H9 (cell line): ENCODE data around the gene CAVIN2. TPM values are rescaled to one million over a fixed set of nuclear protein-coding genes. Genes with fewer than 3 reads are reported as not detected.

Experiments
- DNase-seq: peaks from one replicate; pipeline ENCODE4 v3.0.0-alpha.2; 2017
- H2AFZ ChIP-seq: one replicate; pipeline ENCODE4 v1.6.1; 2013; ENCODE audit warnings: mild to moderate bottlenecking, low read length, control low read depth, moderate library complexity
- H2AK5ac ChIP-seq: 2 replicates; pipeline ENCODE4 v1.6.1; 2013; ENCODE audit warnings: low read length, control low read depth, mixed read lengths; ENCODE audit not compliant: insufficient read length
- H2BK120ac ChIP-seq: one replicate; pipeline ENCODE4 v1.6.1; 2013; ENCODE audit warnings: low read depth, mild to moderate bottlenecking, low read length, control low read depth, inconsistent platforms; ENCODE audit not compliant: poor library complexity, severe bottlenecking
- H2BK12ac ChIP-seq: 2 replicates; pipeline ENCODE4 v1.6.1; 2013; ENCODE audit warnings: low read length, control low read depth, mixed read lengths, low read depth; ENCODE audit not compliant: insufficient read length
- H2BK15ac ChIP-seq: 2 replicates; pipeline ENCODE4 v1.6.1; 2013; ENCODE audit warnings: low read depth, low read length, control low read depth
- H2BK20ac ChIP-seq: one replicate; pipeline ENCODE4 v1.6.1; 2013; ENCODE audit warnings: low read depth, mild to moderate bottlenecking, low read length, control low read depth, inconsistent platforms; ENCODE audit not compliant: poor library complexity, severe bottlenecking
- H2BK5ac ChIP-seq: 2 replicates; pipeline ENCODE4 v1.6.1; 2013; ENCODE audit warnings: low read length, control low read depth, mixed read lengths; ENCODE audit not compliant: insufficient read length
- H3K14ac ChIP-seq: 2 replicates; pipeline ENCODE4 v1.6.1; 2013; ENCODE audit warnings: low read length, control low read depth; ENCODE audit not compliant: insufficient read depth
- H3K18ac ChIP-seq: 2 replicates; pipeline ENCODE4 v1.6.1; 2013; ENCODE audit warnings: low read depth, mild to moderate bottlenecking, mixed read lengths, low read length, control low read depth; ENCODE audit not compliant: insufficient read length
- H3K23ac ChIP-seq: 2 replicates; pipeline ENCODE4 v1.6.1; 2013; ENCODE audit warnings: low read length, control low read depth, mixed read lengths, low read depth; ENCODE audit not compliant: insufficient read length
- H3K23me2 ChIP-seq: 2 replicates; pipeline ENCODE4 v1.6.1; 2013; ENCODE audit warnings: low read depth, mild to moderate bottlenecking, mixed read lengths, low read length, control low read depth; ENCODE audit not compliant: insufficient read length, poor library complexity, severe bottlenecking
- H3K27ac ChIP-seq: 2 replicates; pipeline ENCODE4 v1.5.1; 2013; ENCODE audit warnings: low read length, control low read depth, mixed read lengths, low read depth; ENCODE audit not compliant: insufficient read length
- H3K27me3 ChIP-seq: 2 replicates; pipeline ENCODE4 v1.6.1; 2013; ENCODE audit warnings: low read length, control low read depth, inconsistent platforms; ENCODE audit not compliant: insufficient read depth
- H3K4ac ChIP-seq: 2 replicates; pipeline ENCODE4 v1.6.1; 2013; ENCODE audit warnings: low read depth, mild to moderate bottlenecking, control low read depth, inconsistent platforms, low read length, moderate library complexity
- H3K4me1 ChIP-seq: 2 replicates; pipeline ENCODE4 v1.6.1; 2013; ENCODE audit warnings: low read length, control low read depth, inconsistent platforms; ENCODE audit not compliant: insufficient read depth
- H3K4me2 ChIP-seq: 2 replicates; pipeline ENCODE4 v1.6.1; 2013; ENCODE audit warnings: low read length, control low read depth, mixed read lengths; ENCODE audit not compliant: insufficient read length, insufficient read depth
- H3K56ac ChIP-seq: 2 replicates; pipeline ENCODE4 v1.6.1; 2013; ENCODE audit warnings: low read depth, mild to moderate bottlenecking, mixed read lengths, low read length, control low read depth; ENCODE audit not compliant: insufficient read length
- H3K79me1 ChIP-seq: 2 replicates; pipeline ENCODE4 v1.6.1; 2013; ENCODE audit warnings: low read depth, mild to moderate bottlenecking, moderate library complexity, low read length, control low read depth, inconsistent platforms; ENCODE audit not compliant: insufficient read depth, poor library complexity, severe bottlenecking
- H3K79me2 ChIP-seq: 2 replicates; pipeline ENCODE4 v1.6.1; 2013; ENCODE audit warnings: low read length, control low read depth, inconsistent platforms; ENCODE audit not compliant: insufficient read depth
- H3K9ac ChIP-seq: 2 replicates; pipeline ENCODE4 v1.6.1; 2013; ENCODE audit warnings: low read length, control low read depth, mixed read lengths; ENCODE audit not compliant: insufficient read length; ENCODE audit errors: extremely low read depth
- H3K9me3 ChIP-seq: one replicate; pipeline ENCODE4 v1.6.1; 2013; ENCODE audit warnings: low read depth, low read length, inconsistent platforms; ENCODE audit not compliant: control insufficient read depth
- H3T11ph ChIP-seq: one replicate; pipeline ENCODE4 v1.6.1; 2013; ENCODE audit warnings: mild to moderate bottlenecking, low read length, control low read depth, inconsistent platforms
- H4K20me1 ChIP-seq: one replicate; pipeline ENCODE4 v1.6.1; 2013; ENCODE audit not compliant: control insufficient read depth, insufficient read length, insufficient read depth
- H4K5ac ChIP-seq: 2 replicates; pipeline ENCODE4 v1.6.1; 2013; ENCODE audit warnings: low read depth, mild to moderate bottlenecking, mixed read lengths, low read length, control low read depth; ENCODE audit not compliant: insufficient read length
- H4K8ac ChIP-seq: replicated peaks from 2 replicates; pipeline ENCODE4 v1.6.1; 2013; ENCODE audit warnings: low read length, control low read depth, mixed read lengths, low read depth; ENCODE audit not compliant: insufficient read length
- H4K91ac ChIP-seq: 2 replicates; pipeline ENCODE4 v1.6.1; 2013; ENCODE audit warnings: low read depth, mild to moderate bottlenecking, moderate library complexity, mixed read lengths, low read length, control low read depth; ENCODE audit not compliant: insufficient read length
- H3K27ac Mint-ChIP-seq, 3 experiments: 2 replicates in 2 of 3; 3 replicates in 1 of 3; pipeline ENCODE4 v1.8.0; 2020 to 2021; ENCODE audit warnings: mixed read lengths in 3 of 3, mild to moderate bottlenecking in 1 of 3, moderate library complexity in 1 of 3
- H3K27me3 Mint-ChIP-seq: 2 replicates; pipeline ENCODE4 v1.8.0; 2021; ENCODE audit warnings: low read depth, mild to moderate bottlenecking, moderate library complexity, mixed read lengths
- H3K36me3 Mint-ChIP-seq, 3 experiments: 2 replicates in 2 of 3; 3 replicates in 1 of 3; pipeline ENCODE4 v1.8.0; 2020 to 2021; ENCODE audit warnings: low read depth in 3 of 3, mixed read lengths in 3 of 3; ENCODE audit not compliant: insufficient read depth in 1 of 3
- H3K4me1 Mint-ChIP-seq, 2 experiments: 2 replicates each; pipeline ENCODE4 v1.8.0; 2020; ENCODE audit warnings: mixed read lengths in 2 of 2
- H3K4me3 Mint-ChIP-seq, 2 experiments: 2 replicates in 1 of 2; 3 replicates in 1 of 2; pipeline ENCODE4 v1.8.0; 2020 to 2021; ENCODE audit warnings: mild to moderate bottlenecking in 2 of 2, mixed read lengths in 2 of 2, moderate library complexity in 1 of 2
- H3K9me3 Mint-ChIP-seq, 2 experiments: 2 replicates in 1 of 2; 3 replicates in 1 of 2; pipeline ENCODE4 v1.8.0; 2020; ENCODE audit warnings: mild to moderate bottlenecking in 2 of 2, mixed read lengths in 2 of 2, moderate library complexity in 1 of 2
- WGBS: extraction: QIAGEN DNeasy Blood & Tissue Kit; methylation state at CpG from one replicate; pipeline ENCODE4 v1.1.7; 2013; ENCODE audit warnings: missing lambda C conversion rate, low lambda C conversion rate, mixed read lengths; ENCODE audit not compliant: insufficient read length; ENCODE audit errors: extremely low coverage; 5-methylcytosine and 5-hydroxymethylcytosine counted together
- total RNA-seq: library from RNA; stranded (reverse); gene quantifications from 2 replicates; pipeline ENCODE4 v1.2.1, GENCODE V29; 2021
- TF ChIP-seq, protein P1 (sequence below): fragments of 200-600 bp; sonication (generic); conservative IDR thresholded peaks from 3 replicates; pipeline ENCODE4 v1.8.0; 2021; ENCODE audit warnings: antibody characterized with exemption, mild to moderate bottlenecking

The CAVIN2 gene
- total RNA-seq, 1 experiment from 2014 or later = not detected

- Histone ChIP-seq H2BK20ac (no peak overlapping the region), H3K9me3 (no peaks in the 10 kb centered on the region), H3K23ac (no peak overlapping the region), H3K18ac (no peak overlapping the region), H3T11ph (no peak overlapping the region), H3K4ac (no peak overlapping the region), H3K79me1 (no peaks in the 10 kb centered on the region), H3K14ac (no peak overlapping the region), H2AFZ (no peak overlapping the region), H4K20me1 (no peaks in the 10 kb centered on the region), H3K27me3 (no peaks in the 10 kb centered on the region), H2BK12ac (no peak overlapping the region), H4K91ac (no peak overlapping the region), H3K79me2 (no peaks in the 10 kb centered on the region), H3K23me2 (no peaks in the 10 kb centered on the region), H3K56ac (no peak overlapping the region), H3K27ac (no peak overlapping the region), H2BK5ac (no peak overlapping the region), H4K8ac (no peak overlapping the region), H3K9ac (no peak overlapping the region), H4K5ac (no peak overlapping the region), H3K4me2 (no peak overlapping the region), H3K4me1 (peaks cover 4% of the 10 kb centered on the region; the same call in 1 of the 2 replicates), H2BK15ac (no peak overlapping the region), H2AK5ac (no peak overlapping the region), H2BK120ac (no peak overlapping the region)
- no peak for DNase-seq
- TF ChIP-seq, protein P1, sequence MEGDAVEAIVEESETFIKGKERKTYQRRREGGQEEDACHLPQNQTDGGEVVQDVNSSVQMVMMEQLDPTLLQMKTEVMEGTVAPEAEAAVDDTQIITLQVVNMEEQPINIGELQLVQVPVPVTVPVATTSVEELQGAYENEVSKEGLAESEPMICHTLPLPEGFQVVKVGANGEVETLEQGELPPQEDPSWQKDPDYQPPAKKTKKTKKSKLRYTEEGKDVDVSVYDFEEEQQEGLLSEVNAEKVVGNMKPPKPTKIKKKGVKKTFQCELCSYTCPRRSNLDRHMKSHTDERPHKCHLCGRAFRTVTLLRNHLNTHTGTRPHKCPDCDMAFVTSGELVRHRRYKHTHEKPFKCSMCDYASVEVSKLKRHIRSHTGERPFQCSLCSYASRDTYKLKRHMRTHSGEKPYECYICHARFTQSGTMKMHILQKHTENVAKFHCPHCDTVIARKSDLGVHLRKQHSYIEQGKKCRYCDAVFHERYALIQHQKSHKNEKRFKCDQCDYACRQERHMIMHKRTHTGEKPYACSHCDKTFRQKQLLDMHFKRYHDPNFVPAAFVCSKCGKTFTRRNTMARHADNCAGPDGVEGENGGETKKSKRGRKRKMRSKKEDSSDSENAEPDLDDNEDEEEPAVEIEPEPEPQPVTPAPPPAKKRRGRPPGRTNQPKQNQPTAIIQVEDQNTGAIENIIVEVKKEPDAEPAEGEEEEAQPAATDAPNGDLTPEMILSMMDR = no peak
- Mint-ChIP-seq H3K27me3 (no peaks in the 10 kb centered on the region; the same call in 1 of the 2 replicates), H3K27ac (no peak overlapping the region), H3K9me3 (no peaks in the 10 kb centered on the region), H3K4me1 (peaks cover 40% of the 10 kb centered on the region in 2 experiments), H3K36me3 (no peaks in the 10 kb centered on the region; a peak in 1 of 7 replicates), H3K4me3 (no peak overlapping the region)
- WGBS = no CpG with 5 or more reads among the region's 1 CpG
These were observed 2.2 kb downstream of the CAVIN2 start for GRCh38 chr2:191844706-191845105.
